Mesodermal cell (in vitro differentiated cells): ENCODE measurements around the gene DNAH6.

Experiments
- H3K27ac ChIP-seq: 2 replicates; pipeline ENCODE4 v1.7.0; 2013; ENCODE audit warnings: mild to moderate bottlenecking, low read depth, low read length, moderate library complexity; ENCODE audit not compliant: severe bottlenecking
- H3K36me3 ChIP-seq: 2 replicates; pipeline ENCODE4 v1.7.1; 2013; ENCODE audit warnings: mild to moderate bottlenecking, low read length, moderate library complexity; ENCODE audit not compliant: control insufficient read depth, insufficient read depth
- H3K4me1 ChIP-seq: one replicate; pipeline ENCODE4 v1.7.1; 2013; ENCODE audit warnings: mild to moderate bottlenecking, low read length; ENCODE audit not compliant: insufficient read depth, control insufficient read depth, poor library complexity, severe bottlenecking
- H3K4me3 ChIP-seq: 2 replicates; pipeline ENCODE4 v1.7.0; 2013; ENCODE audit warnings: low read length, control low read depth, mild to moderate bottlenecking; ENCODE audit not compliant: insufficient read depth, poor library complexity, severe bottlenecking; ENCODE audit errors: extremely low read depth
- H3K9me3 ChIP-seq: 2 replicates; pipeline ENCODE4 v1.7.1; 2013; ENCODE audit warnings: mild to moderate bottlenecking, low read length, moderate library complexity; ENCODE audit not compliant: control insufficient read depth
- WGBS, 2 experiments: methylation state at CpG; one replicate each; pipeline ENCODE4 v1.1.5; 2013; ENCODE audit warnings: missing lambda C conversion rate in 2 of 2; ENCODE audit not compliant: insufficient coverage in 2 of 2; 5-methylcytosine and 5-hydroxymethylcytosine counted together

The DNAH6 gene

DNA sequence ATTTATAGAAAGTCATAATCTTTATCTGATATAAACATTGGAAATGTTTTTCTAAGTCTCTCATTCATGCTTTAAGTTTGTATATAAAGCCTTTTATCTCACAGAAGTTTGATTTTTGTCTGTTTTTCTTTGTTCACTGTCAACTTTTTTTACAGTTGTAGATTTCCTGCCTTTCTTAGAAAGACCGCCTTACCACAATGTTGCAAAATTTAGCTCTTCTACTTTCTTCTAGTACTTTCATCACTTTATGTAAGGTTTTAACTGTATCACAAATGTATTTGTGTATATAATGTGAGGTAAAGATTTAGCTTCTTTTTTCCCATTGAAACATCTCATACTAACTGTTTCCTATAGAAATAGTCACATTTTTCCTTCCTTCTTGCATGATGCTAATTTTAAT is 136.1 kb downstream of the DNAH6 start:
- no CpG with 5 or more reads among the region's 1 CpG for WGBS, 2 experiments
- Histone ChIP-seq H3K36me3 (no peaks in the 10 kb centered on the region), H3K4me1 (no peaks in the 10 kb centered on the region), H3K4me3 (no peak overlapping the region), H3K9me3 (no peaks in the 10 kb centered on the region), H3K27ac (no peak overlapping the region)

GRCh38 chr2:84653302-84653701 is 137.0 kb downstream of the DNAH6 start:
- Histone ChIP-seq H3K4me1 (no peaks in the 10 kb centered on the region), H3K36me3 (no peaks in the 10 kb centered on the region)
- WGBS, 2 experiments, result 100% methylated on average over 3 of the region's 3 CpGs; no CpG with 5 or more reads in 1 of the 2 experiments

GRCh38 chr2:84654414-84654813 is 138.1 kb downstream of the DNAH6 start:
- Histone ChIP-seq H3K27ac (no peak overlapping the region), H3K36me3 (no peaks in the 10 kb centered on the region), H3K9me3 (no peaks in the 10 kb centered on the region), H3K4me3 (no peak overlapping the region), H3K4me1 (no peaks in the 10 kb centered on the region)
- no CpG with 5 or more reads among the region's 3 CpGs for WGBS, 2 experiments

More at GRCh38 chr2:84653302-84653701, 137.0 kb downstream of the DNAH6 start:
- Histone ChIP-seq H3K4me3 (no peak overlapping the region), H3K27ac (no peak overlapping the region), H3K9me3 (no peaks in the 10 kb centered on the region)

GRCh38 chr2:84669122-84669521 is 152.8 kb downstream of the DNAH6 start:
- no peak overlapping the region for H3K27ac ChIP-seq
- no peaks in the 10 kb centered on the region for H3K36me3 ChIP-seq
- no peaks in the 10 kb centered on the region for H3K4me1 ChIP-seq
- WGBS, 2 experiments, result 75 to 100% methylated on average over 1 to 2 of the region's 5 CpGs
- H3K9me3 ChIP-seq, result no peaks in the 10 kb centered on the region
- no peak overlapping the region for H3K4me3 ChIP-seq

GRCh38 chr2:84674099-84674498 is 157.8 kb downstream of the DNAH6 start:
- H3K4me1 ChIP-seq, result no peaks in the 10 kb centered on the region
- H3K36me3 ChIP-seq, result no peaks in the 10 kb centered on the region
- H3K27ac ChIP-seq, result no peak overlapping the region
- no peak overlapping the region for H3K4me3 ChIP-seq
- H3K9me3 ChIP-seq, result no peaks in the 10 kb centered on the region

DNA sequence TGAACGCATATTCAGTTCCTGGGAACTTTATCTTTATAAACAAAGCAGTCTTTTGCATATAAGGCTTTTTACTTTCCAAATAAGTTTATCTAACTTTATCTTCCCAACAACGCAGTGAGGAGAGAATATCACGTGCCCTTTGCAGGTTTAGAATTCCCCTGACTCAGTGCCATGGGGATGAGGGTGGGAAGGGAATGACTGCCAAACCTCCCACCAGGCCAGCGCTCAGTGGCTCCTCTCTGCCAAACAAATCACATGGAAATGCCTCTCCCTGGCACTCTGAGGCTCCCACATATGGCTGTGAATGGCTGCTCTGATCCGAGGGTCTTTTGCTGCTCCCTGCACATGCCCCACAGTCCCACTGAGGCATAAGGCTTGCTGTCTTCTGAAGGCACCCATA is 158.3 kb downstream of the DNAH6 start:
- Histone ChIP-seq H3K4me1 (no peaks in the 10 kb centered on the region), H3K9me3 (no peaks in the 10 kb centered on the region), H3K4me3 (no peak overlapping the region), H3K36me3 (no peaks in the 10 kb centered on the region), H3K27ac (no peak overlapping the region)
- WGBS, 2 experiments, result 81 to 90% methylated on average over 2 to 3 of the region's 5 CpGs

- Histone ChIP-seq H3K9me3 (no peaks in the 10 kb centered on the region), H3K4me3 (no peak overlapping the region), H3K27ac (no peak overlapping the region), H3K4me1 (no peaks in the 10 kb centered on the region), H3K36me3 (no peaks in the 10 kb centered on the region)
- WGBS, 2 experiments, result no CpG with 5 or more reads among the region's 1 CpG
Measured at GRCh38 chr2:84676295-84676694, 160.0 kb downstream of the DNAH6 start.

DNA sequence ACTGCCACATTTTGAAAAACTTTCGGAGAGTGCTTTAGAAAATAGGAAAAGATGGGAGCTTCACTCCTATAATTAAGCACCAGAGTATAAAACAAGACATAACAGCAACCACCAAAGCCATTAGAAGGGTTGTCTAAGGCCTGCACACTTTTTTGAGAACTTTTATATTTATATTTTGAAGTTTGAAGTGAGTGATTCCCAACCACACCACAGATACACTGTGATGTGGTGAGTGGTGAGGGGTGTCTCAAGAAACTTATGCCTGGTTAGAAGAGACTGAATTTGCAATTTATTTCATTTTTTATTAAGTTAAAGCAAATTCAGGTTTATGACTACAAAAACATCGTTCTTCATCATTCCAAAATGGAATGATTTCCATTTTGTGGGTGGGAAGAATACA is 161.9 kb downstream of the DNAH6 start:
- Histone ChIP-seq H3K36me3 (no peaks in the 10 kb centered on the region), H3K9me3 (no peaks in the 10 kb centered on the region), H3K4me1 (no peaks in the 10 kb centered on the region), H3K27ac (no peak overlapping the region), H3K4me3 (no peak overlapping the region)
- WGBS, 2 experiments, result no CpG with 5 or more reads among the region's 2 CpGs

GRCh38 chr2:84686783-84687476 is 170.6 kb downstream of the DNAH6 start:
- Histone ChIP-seq H3K4me1 (no peaks in the 10 kb centered on the region), H3K4me3 (no peak overlapping the region), H3K36me3 (no peaks in the 10 kb centered on the region), H3K9me3 (no peaks in the 10 kb centered on the region), H3K27ac (no peak overlapping the region)
- WGBS, 2 experiments, result 80% methylated on average over 1 to 2 of the region's 5 CpGs

GRCh38 chr2:84687498-84688149 is 171.3 kb downstream of the DNAH6 start:
- H3K4me1 ChIP-seq, result no peaks in the 10 kb centered on the region
- H3K9me3 ChIP-seq, result no peaks in the 10 kb centered on the region
- no peak overlapping the region for H3K27ac ChIP-seq
- WGBS, 2 experiments, result 75 to 96% methylated on average over 7 to 8 of the region's 10 CpGs
- no peaks in the 10 kb centered on the region for H3K36me3 ChIP-seq
- H3K4me3 ChIP-seq, result no peak overlapping the region

- H3K4me3 ChIP-seq, result no peak overlapping the region
- no peaks in the 10 kb centered on the region for H3K9me3 ChIP-seq
- no peaks in the 10 kb centered on the region for H3K36me3 ChIP-seq
- 75 to 86% methylated on average over 1 of the region's 3 CpGs for WGBS, 2 experiments
- no peak overlapping the region for H3K27ac ChIP-seq
- no peaks in the 10 kb centered on the region for H3K4me1 ChIP-seq
Measured at GRCh38 chr2:84690225-84690624, 173.9 kb downstream of the DNAH6 start.
